GM15510 (cell line): ENCODE results near the gene NDUFV1.

Experiments
- POLR2A ChIP-seq: IDR thresholded peaks from 3 replicates; pipeline ENCODE4 v1.6.1; 2011; ENCODE audit warnings: borderline replicate concordance; ENCODE audit not compliant: insufficient read length; ENCODE audit errors: extremely low read depth

The NDUFV1 gene

DNA sequence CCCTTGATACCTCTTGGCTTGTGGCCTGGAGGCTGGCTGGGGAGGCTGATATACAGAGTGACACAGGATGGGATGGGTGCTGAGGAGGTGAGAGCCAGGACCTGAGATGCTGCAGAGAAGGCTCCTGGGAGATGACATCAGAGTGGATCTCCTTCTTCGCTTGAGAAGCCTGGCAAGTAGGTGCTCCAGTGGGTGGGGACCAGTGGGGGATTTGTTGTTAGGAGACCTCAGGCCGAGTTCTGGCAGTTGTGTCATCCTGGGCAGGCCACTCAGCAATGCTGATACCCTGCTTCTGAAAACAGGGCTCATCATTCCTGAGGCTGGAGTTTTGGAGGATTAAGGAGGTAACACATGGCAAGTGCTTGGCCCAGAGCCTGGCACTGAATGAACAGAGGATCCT lies 1.9 kb upstream of the NDUFV1 start:
- TF ChIP-seq POLR2A, result no peak

DNA sequence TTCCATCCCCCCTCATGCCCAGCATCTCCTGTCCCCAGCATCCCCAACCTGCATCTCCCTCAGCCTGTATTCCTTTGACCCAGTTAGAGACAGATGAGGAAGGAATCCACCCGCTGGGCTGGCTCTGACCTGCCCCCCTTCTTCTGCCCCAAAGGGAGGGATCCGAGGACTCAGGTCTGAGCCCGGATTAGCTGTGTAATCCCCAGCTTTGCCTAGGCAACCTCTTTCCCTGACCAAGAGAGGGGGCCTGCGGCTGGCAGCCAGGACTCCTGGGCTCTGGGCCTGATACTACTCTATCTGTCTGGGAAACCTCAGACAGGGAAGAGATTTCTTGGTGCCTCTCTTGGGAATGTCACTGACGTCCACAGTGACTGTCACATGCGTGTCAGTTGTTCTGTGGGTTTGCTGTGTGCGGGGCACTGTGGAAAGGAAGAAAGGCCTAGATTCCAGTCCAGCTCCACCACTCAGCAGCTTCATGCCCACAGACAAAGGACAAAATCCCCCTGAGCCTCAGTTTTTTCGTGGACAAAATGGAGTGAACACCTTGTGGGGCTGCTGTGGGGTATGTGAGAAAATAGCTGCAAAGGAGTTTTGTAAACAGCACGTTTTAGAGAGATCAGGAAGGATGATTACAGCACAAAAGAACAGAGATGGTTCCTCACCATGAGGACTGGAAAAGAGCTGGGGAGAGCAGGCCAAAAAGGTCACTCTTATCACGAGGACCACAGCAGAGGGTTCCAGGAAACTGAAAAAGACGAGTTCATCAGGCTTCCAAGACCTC lies 1.3 kb upstream of the NDUFV1 start:
- TF ChIP-seq POLR2A, result no peak

DNA sequence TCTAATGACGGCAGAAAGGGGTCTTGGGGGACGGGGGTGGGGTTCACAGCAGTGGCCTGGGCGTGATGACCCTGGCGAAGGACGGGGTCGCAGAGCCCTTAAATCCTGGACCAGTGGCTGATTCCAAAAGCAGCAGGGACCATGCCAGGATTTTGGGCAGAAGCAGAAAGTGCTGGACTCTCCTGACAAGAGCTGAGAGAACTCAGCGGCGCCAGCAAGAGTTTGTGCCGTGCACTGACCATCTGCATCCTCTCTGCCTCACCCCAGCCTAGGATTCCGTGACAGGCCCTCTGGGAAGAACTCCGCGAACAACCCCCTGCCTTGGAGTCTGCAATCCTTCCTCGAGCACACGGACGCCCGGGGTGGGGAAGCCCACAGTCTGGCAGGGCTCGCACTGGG lies 644 bp upstream of the NDUFV1 start:
- TF ChIP-seq POLR2A, result no peak

DNA sequence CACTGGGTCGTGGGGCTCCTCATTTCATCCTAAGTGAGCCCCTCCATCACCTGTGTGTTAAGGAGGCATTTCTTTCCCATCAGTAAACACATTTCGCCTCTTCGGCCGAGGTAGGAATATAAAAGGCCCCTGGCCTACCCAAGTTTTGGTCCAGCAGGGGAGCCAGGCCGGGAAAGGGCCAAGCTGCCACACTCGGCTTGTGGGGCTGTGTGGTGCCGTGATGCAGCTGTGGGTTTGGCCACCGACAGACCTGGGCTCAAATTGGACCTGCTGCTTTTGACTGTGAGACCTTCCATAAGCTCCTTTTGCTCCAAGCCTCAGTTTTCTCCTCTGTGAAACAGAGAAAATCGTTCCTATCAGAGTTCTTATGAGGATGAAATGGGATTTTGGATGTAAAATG lies 771 bp downstream of the NDUFV1 start:
- TF ChIP-seq POLR2A, result no peak

DNA sequence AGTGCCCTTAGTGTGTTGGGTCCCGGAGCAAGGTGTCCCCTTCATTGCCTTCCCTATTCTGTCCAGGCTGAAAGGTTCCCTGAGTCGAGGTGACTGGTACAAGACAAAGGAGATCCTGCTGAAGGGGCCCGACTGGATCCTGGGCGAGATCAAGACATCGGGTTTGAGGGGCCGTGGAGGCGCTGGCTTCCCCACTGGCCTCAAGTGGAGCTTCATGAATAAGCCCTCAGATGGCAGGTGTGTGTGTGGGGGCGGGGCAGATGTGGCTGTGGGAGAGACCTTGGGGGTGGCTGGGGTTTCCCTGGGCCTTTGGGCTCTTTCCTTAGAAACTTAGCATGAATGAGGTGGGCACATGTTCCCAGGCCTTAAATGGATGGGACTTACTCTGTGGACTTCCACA lies 1.8 kb downstream of the NDUFV1 start:
- no peak for TF ChIP-seq POLR2A

DNA sequence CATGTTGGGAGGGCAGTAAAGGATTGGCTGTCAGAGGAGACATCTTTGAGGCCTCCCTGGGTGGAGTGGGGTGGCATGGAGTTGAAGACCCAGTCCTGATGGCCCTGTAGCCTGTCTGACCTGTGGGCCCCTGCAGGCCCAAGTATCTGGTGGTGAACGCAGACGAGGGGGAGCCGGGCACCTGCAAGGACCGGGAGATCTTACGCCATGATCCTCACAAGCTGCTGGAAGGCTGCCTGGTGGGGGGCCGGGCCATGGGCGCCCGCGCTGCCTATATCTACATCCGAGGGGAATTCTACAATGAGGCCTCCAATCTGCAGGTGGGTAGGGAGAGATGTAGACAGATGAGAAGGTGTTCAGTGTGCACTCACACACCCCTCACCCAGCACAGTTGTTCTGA lies 2.6 kb downstream of the NDUFV1 start:
- no peak for TF ChIP-seq POLR2A

DNA sequence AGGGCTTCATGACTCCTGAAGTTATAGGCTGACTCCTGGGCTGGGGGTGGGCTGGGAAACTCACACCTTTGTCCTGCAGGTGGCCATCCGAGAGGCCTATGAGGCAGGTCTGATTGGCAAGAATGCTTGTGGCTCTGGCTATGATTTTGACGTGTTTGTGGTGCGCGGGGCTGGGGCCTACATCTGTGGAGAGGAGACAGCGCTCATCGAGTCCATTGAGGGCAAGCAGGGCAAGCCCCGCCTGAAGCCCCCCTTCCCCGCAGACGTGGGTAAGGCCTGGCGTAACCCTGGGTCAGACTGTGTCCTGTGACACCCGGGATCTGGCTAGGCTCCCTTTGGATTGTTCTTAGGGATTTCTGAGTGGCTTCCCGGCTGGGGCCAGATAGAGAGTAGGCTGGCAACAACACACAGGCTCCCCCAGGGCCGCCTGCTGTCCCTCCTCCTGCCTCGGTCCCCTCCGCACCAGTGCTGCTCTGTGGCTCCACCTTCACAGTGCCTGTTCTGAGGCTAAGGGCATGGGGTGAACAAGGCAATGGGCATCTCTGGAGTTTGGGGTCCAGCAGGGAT lies 3.6 kb downstream of the NDUFV1 start:
- no peak for TF ChIP-seq POLR2A

DNA sequence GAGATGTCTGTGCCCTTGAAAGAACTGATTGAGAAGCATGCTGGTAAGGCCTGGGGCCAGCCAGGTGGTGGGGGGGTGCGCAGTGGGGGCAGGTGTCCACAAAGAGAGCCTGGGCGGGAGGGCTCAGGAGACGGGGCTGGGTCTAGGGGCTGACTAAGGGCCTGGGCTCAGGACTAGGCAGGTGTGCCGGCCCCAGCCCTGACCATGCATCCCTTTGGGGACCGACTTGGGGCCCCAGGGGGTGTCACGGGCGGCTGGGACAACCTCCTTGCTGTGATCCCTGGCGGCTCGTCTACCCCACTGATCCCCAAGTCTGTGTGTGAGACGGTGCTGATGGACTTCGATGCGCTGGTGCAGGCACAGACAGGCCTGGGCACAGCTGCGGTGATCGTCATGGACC lies 4.4 kb downstream of the NDUFV1 start:
- no peak for TF ChIP-seq POLR2A

DNA sequence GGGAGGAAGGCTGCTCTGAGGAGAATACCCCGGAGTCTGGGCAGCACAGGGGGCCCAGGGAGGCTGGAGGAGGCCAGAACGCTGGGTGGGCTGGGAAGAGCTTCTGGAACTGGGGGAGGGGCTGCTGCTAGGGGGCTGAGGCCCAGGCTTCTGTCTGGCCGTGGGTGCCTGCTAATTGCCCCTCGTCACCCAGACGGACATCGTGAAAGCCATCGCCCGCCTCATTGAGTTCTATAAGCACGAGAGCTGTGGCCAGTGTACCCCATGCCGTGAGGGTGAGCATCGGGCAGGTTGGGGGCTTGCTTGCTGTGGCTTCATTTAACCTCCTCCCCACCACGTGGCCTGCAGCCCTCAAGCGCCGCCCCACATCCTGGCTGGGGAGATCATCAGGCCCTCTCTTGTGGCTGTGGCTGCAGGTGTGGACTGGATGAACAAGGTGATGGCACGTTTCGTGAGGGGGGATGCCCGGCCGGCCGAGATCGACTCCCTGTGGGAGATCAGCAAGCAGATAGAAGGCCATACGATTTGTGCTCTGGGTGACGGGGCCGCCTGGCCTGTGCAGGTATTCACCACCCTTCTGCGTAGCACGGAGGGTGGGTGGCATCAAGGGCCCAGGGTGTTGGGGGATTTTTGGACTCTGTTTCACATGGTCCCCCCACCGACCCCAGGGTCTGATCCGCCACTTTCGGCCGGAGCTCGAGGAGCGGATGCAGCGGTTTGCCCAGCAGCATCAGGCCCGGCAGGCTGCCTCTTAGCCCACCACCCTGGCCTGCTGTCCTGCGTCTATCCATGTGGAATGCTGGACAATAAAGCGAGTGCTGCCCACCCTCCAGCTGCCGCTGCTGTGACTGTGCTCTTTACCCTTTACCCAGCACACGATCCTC lies 5.2 kb downstream of the NDUFV1 start:
- no peak for TF ChIP-seq POLR2A

DNA sequence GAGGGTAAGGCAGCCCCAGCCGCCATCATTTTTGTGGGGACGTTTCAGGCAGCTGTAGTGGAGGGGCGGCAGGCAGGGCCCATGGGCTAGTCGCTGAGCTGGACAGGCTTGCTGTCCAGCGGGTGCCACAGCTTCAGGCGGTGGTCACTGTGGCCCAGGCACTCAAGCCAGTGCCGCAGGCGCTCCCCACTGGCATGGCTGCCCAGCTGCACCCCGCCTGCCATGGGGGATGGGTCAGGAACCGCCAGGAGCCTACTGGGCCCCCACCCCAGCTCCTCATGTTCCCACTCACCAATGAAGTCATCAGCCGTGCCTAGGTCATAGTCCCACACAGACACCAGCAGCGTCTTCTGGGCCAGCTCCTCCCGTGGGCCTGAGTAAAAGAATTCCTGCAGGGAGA lies 6.0 kb downstream of the NDUFV1 start:
- TF ChIP-seq POLR2A, result no peak

DNA sequence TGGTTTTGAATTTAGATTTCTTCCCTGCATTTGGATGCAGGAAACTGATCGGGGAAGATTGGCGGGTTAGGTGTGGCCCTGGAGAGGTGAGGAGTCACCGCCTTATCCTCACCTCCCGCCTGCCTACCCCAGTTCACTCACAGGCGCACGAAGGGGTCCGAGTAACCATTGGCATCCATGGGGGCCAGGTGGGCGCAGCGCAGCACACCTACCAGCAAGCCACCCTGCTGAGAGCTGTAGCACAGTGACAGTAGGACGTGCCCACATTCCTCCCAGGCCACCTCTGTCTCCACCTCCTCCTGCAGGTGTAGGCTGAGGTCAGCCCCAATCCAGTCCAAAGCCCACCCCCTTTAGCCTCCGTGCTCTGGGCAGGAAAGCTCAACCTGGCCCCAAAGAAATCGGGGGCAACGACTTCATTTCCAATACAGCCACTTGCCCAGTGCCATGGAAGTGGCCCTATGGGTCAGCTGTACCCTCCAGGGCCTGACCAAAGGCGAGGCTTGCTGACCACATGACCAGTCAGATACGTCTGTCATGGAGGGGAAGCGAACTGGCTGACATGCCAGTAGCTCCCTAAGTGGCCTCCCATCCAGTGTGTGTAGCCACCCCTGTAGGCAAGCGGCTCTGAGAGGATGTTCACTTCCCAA lies 6.7 kb downstream of the NDUFV1 start:
- TF ChIP-seq POLR2A, result no peak

DNA sequence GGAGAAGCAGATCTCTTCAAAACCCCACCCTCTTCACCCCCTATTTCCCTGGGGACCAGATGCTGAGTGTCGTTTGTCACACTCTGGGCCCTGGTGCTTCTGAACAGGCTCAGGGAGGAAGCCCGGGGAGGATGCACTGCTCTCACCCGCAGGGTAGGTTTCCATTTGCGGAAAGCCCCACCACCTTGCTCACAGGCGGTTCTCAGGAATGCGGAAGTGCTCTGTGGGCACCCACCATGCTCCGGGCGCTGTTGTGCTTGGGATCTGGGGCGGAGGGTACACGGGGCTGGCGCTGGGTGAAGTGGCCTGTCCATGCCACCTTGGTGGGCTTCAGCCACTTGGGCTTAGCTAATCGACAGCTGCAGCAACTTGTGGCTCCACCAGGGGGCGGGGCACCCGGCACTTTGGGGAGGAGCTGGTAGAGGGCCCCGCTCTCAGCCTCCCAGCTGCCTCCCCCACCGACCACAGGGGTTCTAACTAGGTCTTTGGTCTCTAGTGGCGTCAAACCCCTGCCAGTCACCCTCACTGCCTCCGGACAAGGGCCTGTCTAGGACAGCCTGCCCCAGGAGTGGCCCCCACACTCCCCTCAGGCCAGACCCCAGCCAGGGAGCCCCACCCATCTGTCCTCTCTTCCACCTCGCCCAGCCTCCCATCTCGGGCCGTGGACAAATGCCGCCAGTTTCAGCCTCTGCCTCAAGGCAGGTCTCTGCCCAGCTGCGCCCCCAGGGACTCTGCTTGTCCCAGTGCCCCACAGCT lies 7.4 kb downstream of the NDUFV1 start:
- TF ChIP-seq POLR2A, result peak; percentile 69

DNA sequence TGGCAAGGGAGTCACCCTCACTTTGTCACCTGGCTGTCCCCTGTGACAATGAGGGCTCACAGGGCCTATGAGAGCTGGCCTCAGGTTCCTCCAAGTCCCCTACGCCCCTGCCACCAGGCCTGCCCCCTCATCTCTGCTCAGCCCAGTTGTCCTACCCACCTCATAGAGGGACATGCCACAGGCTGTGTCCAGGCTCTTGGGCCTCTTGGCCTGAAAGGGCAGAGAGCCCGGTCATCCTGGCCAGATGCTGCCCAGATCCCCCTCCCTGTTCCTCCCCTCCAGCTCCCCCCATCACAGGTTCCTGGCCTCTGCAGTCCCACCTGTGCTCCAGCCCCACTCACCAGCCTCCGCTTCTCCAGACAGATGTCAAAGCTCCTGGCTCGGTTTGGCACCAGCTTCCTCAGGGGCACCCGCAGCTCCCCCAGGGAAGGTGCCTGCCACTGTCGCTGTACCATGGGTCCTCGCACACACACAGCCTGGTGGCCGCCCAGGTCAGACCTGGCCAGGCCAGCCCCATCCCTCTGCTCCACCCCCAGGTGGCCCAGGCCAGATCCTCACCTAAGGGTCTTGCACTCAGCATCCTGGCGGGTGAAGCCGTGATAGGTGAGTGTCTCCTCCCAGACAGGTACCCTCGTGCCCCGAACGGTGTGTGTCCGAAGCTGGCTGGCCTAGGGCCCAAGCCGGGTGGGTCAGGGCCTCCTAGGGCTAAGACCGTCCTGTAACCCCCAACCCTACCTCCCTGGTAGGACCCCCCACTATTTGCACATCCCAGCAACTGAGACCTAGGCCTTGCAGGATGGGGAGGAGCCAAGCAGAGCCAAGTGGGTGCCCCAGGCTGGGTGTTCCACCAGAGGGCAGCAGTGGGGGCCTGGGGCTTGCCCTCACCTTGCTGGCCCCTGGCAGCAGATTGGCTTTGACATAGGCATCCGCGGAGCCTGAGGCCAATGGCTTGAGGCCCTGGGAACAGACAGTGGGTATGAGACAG lies 8.3 kb downstream of the NDUFV1 start:
- no peak for TF ChIP-seq POLR2A

DNA sequence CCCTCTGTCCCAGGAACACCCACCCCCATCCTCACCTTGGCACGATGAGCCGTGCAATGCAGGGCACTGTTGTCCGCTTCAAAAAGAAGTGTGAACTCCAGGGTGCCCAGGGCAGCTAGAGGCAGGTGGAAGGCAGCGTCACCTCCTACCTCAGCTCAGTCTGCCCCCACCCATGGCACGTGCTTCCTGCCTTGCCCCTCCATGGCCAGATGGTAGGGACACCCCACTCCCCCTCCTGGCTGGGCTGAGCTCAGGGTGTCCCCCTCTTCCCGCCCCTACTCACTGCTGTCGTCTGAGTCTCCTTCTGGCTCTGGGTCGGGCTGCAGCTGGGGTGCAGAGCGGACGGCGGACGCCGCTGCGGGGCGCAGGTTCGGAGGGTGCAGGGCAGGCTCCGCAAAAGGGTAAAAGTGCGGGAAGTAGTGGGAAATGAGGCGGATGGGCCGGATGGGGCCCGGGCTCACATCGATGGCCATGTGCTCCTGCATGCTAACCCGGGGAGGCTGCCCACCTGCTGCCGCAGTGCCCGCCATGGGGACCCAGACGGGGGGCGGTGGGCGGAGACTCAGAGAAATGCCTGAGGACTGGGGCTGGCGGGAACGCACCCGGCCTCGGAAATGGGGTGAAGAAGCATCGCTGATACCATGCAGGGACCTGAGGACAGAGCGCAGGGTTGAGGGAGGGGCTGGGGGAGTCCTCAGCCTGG lies 9.1 kb downstream of the NDUFV1 start:
- TF ChIP-seq POLR2A, result no peak
